Right renal pelvis (tissue), 4 donors: ENCODE data around the gene MYBPC2. TPM values are rescaled to one million over a fixed set of nuclear protein-coding genes. Genes with fewer than 3 reads are reported as not detected.

Experiments used
- DNase-seq, 4 donors: peaks; one replicate each; pipeline ENCODE4 v3.0.0-alpha.2; 2013; ENCODE audit warnings: low read depth in 4 of 4, low spot score in 3 of 4, missing footprints in 1 of 4
- polyA plus RNA-seq, 4 donors: library from polyadenylated mRNA; unstranded; fragments of 120-200 nt; gene quantifications; one replicate each; pipeline ENCODE4 v1.2.1, GENCODE V29; 2013; ENCODE audit not compliant: insufficient read length in 4 of 4

Gene MYBPC2
- polyA plus RNA-seq, 4 donors = 0.77 to 1.5 (median 0.90) TPM

GRCh38 chr19:50477751-50478515, 45.2 kb downstream of the MYBPC2 start:
- DNase-seq = no peak

GRCh38 chr19:50478901-50479715, 46.4 kb downstream of the MYBPC2 start:
- DNase-seq = no peak

GRCh38 chr19:50479761-50480251, 47.1 kb downstream of the MYBPC2 start:
- no peak for DNase-seq

GRCh38 chr19:50480281-50481111, 47.8 kb downstream of the MYBPC2 start:
- no peak for DNase-seq

- no peak for DNase-seq
Observed at GRCh38 chr19:50481351-50482149, 48.9 kb downstream of the MYBPC2 start.

- DNase-seq = no peak
Observed at GRCh38 chr19:50482271-50482855, 49.7 kb downstream of the MYBPC2 start.

- DNase-seq = no peak
Observed at GRCh38 chr19:50482916-50483315, 50.2 kb downstream of the MYBPC2 start.

- no peak for DNase-seq
Observed at GRCh38 chr19:50485284-50485955, 52.7 kb downstream of the MYBPC2 start.

- DNase-seq = no peak
Observed at GRCh38 chr19:50486823-50487515, 54.3 kb downstream of the MYBPC2 start.

GRCh38 chr19:50488389-50489194, 55.9 kb downstream of the MYBPC2 start:
- DNase-seq = no peak

GRCh38 chr19:50489461-50490011, 56.8 kb downstream of the MYBPC2 start:
- DNase-seq = no peak

GRCh38 chr19:50490411-50490811, 57.7 kb downstream of the MYBPC2 start:
- DNase-seq = no peak

GRCh38 chr19:50490991-50491472, 58.3 kb downstream of the MYBPC2 start:
- DNase-seq = no peak

- no peak for DNase-seq
Observed at GRCh38 chr19:50492303-50493052, 59.8 kb downstream of the MYBPC2 start.

GRCh38 chr19:50493171-50493570, 60.5 kb downstream of the MYBPC2 start:
- no peak for DNase-seq
